C4-2B (cell line): ENCODE results near the gene STARD13.
"Not testable (repeated sequence)": the region's sequence is repeated elsewhere in the genome, so short reads cannot be mapped to it uniquely, and the experiment has no call there.

Experiments
- ZFX ChIP-seq: fragments of 450-650 bp; IDR thresholded peaks from 2 replicates; pipeline ENCODE4 v1.6.1; 2017
- TF ChIP-seq, protein P1 (sequence below): fragments of 450-650 bp; conservative IDR thresholded peaks from 2 replicates; pipeline ENCODE4 v1.5.1; 2017; ENCODE audit warnings: mild to moderate bottlenecking

DNA sequence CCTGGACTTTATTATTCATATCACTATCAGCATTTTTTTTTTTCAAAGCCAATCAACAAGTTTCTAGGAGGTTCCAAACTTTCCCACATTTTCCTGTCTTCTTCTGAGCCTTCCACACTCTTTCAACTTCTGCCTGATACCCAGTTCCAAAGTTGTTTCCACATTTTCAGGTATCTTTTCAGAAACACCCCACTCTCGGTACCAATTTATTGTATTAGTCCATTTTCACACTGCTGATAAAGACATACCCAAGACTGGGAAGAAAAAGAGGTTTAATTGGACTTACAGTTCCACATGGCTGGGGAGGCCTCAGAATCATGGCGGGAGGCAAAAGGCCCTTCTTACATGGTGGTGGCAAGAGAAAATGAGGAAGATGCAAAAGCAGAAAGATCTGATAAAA, 122.8 kb downstream of the STARD13 start:
- TF ChIP-seq, protein P1, sequence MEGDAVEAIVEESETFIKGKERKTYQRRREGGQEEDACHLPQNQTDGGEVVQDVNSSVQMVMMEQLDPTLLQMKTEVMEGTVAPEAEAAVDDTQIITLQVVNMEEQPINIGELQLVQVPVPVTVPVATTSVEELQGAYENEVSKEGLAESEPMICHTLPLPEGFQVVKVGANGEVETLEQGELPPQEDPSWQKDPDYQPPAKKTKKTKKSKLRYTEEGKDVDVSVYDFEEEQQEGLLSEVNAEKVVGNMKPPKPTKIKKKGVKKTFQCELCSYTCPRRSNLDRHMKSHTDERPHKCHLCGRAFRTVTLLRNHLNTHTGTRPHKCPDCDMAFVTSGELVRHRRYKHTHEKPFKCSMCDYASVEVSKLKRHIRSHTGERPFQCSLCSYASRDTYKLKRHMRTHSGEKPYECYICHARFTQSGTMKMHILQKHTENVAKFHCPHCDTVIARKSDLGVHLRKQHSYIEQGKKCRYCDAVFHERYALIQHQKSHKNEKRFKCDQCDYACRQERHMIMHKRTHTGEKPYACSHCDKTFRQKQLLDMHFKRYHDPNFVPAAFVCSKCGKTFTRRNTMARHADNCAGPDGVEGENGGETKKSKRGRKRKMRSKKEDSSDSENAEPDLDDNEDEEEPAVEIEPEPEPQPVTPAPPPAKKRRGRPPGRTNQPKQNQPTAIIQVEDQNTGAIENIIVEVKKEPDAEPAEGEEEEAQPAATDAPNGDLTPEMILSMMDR = not testable (repeated sequence)
- not testable (repeated sequence) for TF ChIP-seq ZFX
